GM20000 (cell line): ENCODE data around the gene SCARB1.

ENCODE experiments used
- DNase-seq: peaks from one replicate; pipeline ENCODE4 v3.0.0; 2012; ENCODE audit warnings: low spot score
- CTCF ChIP-seq: IDR thresholded peaks from 2 replicates; pipeline ENCODE4 v1.5.1; 2012; ENCODE audit warnings: mild to moderate bottlenecking, control low read depth; ENCODE audit errors: extremely low read depth, missing control alignments

SCARB1 gene

GRCh38 chr12:124743479-124744272 lies 120.0 kb downstream of the SCARB1 start:
- no peak for DNase-seq

GRCh38 chr12:124742678-124743077 lies 121.0 kb downstream of the SCARB1 start:
- TF ChIP-seq CTCF = no peak
- no peak for DNase-seq

More at GRCh38 chr12:124743479-124744272, 120.0 kb downstream of the SCARB1 start:
- no peak for TF ChIP-seq CTCF

GRCh38 chr12:124742111-124742510 lies 121.6 kb downstream of the SCARB1 start:
- no peak for TF ChIP-seq CTCF
- no peak for DNase-seq

- DNase-seq = no peak
- no peak for TF ChIP-seq CTCF
Measured at GRCh38 chr12:124741211-124741610, 122.5 kb downstream of the SCARB1 start.

- TF ChIP-seq CTCF = no peak
- DNase-seq = peak; percentile 49
Measured at GRCh38 chr12:124740691-124741137, 123.0 kb downstream of the SCARB1 start.

- no peak for TF ChIP-seq CTCF
- no peak for DNase-seq
Measured at GRCh38 chr12:124739953-124740561, 123.6 kb downstream of the SCARB1 start.

- no peak for DNase-seq
- no peak for TF ChIP-seq CTCF
Measured at GRCh38 chr12:124738636-124739467, 124.8 kb downstream of the SCARB1 start.
